H4 (cell line): ENCODE data around the gene PIK3C2A. TPM values are rescaled to one million over a fixed set of nuclear protein-coding genes. Genes with fewer than 3 reads are reported as not detected.

Experiments used
- DNase-seq: peaks from one replicate; pipeline ENCODE4 v3.0.0-alpha.2; 2015; ENCODE audit warnings: low spot score
- total RNA-seq: library from RNA; depleted of rRNA; stranded (reverse); fragments of >200 nt; shearing (Covaris generic); gene quantifications from 2 replicates; pipeline ENCODE4 v1.2.3, GENCODE V29; 2014

The PIK3C2A gene
- total RNA-seq, 1 experiment from 2014 or later = 41.2 TPM

DNA sequence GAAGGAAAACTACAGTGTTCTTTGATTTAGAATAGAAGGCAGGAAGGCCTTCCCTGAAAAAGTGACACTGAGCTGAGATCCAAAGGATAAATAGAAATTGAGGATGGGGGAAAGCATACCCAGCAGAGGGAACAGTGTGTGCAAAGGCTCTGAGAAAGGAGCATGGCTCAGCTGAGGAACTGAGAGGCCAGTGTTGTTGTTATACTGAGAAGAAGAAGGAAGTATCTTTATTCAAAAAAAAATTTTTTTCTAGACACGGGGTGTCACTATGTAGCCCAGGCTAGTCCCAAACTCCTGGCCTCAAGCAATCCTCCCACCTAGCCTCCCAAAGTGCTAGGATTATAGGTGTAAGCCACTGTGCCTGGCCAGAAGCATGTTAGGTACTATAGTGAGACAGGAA, 3.5 kb upstream of the PIK3C2A start:
- DNase-seq = no peak

GRCh38 chr11:17209939-17210245, 2.1 kb upstream of the PIK3C2A start:
- DNase-seq = no peak

DNA sequence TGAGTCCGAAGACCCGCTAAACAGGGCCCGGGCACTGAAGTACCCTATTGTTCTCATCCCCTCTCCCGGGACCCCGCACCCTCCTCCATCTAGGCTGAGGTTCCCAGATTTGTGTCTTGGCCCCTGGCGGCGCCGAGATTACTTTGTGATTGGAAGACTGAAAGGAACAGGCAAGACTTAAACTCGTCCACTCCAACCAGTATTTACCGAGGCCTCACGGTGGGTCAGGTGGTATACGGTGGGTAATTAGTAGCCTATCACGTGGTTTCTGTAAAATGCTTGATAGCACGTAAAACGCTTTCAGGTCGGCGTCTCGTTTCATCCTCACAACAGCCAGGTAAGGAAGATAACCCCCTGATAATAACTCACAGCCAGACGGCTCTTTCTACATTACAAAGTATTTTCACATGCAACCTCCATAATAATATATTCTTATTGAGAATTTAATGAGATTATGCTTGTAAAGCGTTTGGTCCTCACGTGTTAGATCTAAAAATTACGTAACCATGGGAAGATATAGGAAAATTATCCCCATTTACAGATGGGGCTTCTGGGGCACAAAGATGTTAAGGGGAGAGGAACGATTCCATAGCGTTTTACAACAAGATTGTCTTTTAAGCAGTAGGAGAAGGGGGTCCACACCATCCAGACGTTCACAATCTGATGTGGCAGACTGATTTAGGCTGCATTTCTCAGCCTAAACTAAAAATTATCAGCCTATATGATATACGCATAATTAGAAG, 642 bp upstream of the PIK3C2A start:
- DNase-seq = peak; percentile 90

GRCh38 chr11:17206463-17206862, 1.3 kb downstream of the PIK3C2A start:
- DNase-seq = no peak

DNA sequence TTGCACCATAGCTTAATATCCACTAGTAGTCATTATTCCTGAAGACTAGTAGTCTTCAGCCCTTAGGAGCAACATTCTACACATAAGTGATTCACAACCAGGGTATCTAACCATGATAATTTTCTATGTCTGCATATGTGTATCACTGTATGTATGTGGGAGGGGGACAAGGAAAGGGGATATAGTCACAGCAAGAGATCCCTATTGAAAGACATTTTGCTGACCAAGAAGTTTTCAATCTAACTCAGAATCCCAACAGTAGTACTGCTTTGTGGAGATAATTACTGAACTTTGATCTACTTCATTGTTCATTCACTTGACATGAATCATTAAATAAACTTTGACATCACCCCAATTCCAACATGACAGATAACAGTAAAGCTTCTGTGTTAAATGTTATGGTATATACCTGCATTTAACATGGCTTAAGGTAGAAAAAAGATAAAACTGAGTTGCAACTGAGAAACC, 10.3 kb downstream of the PIK3C2A start:
- DNase-seq = no peak

- no peak for DNase-seq
Measured at GRCh38 chr11:17188675-17189074, 19.1 kb downstream of the PIK3C2A start.

- DNase-seq = no peak
Measured at GRCh38 chr11:17186932-17187692, 20.7 kb downstream of the PIK3C2A start.

DNA sequence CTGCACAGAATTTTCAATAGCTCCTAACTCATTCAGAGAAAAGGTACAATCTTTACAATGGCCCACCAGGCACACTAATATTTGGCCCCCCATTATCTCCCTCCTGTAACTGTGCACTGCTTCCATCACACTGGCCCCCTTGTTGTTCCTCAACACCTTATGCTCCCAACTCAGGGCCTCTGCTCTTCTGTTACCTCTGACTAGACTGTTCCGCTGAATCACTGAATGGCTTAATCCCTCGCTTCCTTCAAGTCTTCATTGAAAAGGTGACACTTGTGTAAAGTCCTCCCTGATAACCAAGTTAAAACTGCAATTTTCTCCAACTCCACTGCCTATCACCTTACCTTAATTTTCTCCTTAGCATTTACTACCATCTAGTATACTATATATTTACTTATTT, 21.8 kb downstream of the PIK3C2A start:
- no peak for DNase-seq

DNA sequence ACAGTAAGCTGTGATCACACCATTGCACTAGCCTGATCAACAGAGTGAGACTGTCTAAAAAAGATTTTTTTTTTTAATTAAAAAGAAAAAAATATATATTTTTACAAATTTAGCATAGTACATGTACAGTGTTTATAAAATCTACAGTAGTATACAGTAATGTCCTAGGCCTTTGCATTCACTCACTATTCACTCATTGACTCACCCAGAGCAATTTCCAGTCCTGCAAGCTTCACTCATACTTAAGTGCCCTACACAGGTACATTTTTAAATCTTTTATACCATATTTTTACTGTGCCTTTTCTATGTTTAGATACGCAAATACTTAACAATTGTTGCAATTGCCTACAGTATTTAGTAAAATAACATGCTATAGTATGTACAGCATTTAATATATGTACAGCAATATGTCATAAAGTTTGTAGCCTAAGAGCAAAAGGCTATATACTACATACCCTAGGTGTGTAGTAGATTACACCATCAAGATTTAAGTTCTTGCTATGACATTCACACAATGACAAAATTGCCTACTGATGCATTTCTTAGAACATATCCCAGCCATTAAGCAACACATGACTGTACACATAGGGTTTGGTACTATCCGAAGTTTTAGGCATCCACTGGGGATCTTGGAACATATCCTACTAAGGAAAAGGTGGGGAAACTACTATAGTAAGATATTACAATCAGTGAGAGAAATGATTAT, 22.8 kb downstream of the PIK3C2A start:
- no peak for DNase-seq

- DNase-seq = no peak
Measured at GRCh38 chr11:17183836-17184235, 23.9 kb downstream of the PIK3C2A start.

GRCh38 chr11:17179970-17180369, 27.8 kb downstream of the PIK3C2A start:
- no peak for DNase-seq

DNA sequence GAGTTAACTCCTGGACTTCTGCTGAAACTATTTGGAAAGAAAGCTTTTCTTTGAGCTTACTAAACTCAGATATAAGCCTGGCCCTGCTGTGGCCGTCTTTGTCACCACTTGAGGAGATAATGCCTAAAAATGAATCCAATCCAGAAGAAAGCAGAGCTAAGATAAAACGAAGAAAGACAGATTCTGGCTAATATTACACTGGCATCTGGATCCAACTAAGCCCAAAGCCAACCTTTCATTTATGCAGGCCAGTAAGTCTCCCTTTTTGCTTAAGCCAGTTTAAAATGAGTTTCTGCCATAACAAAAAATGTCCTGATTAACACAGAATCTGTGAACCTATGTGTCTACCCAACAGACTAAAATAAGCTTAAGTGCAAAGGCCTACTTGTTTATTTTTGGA, 34.5 kb downstream of the PIK3C2A start:
- no peak for DNase-seq

DNA sequence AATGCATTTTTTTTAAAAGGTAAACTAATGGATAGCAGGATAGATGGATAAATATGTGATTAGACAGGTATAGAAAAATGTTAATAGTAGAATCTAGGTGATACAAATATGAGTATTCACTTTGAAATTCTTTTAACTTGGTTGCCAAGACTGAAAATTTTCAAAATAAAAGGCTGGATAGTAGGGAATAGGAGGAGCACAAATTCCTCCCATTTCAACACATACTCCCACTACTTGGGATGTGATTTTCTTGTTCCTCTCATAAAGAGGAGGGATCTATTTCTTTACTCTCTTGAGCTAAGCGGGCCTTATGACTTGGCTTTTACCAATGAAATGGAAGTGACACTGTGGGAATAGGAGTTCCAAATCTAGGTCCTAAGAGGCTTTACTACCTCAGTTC, 35.9 kb downstream of the PIK3C2A start:
- no peak for DNase-seq

- DNase-seq = no peak
Measured at GRCh38 chr11:17171343-17171742, 36.4 kb downstream of the PIK3C2A start.

DNA sequence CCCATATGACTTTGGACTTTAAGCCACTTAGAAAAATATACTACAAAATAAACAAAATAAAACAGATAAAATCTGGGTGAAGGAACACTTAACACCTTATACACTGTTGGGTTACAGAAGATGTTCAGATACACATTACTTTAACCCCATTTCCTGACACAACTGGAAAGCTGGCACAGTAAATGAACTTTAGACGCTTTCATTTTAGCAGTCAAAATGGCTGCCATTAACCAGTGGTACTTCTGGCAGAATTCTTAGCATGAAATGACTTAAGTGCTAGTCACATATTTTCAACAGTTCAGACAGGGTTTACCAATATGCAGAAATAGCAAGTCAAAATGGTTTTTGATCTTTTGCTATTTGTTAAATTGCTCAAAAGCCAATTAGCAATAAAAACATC, 37.9 kb downstream of the PIK3C2A start:
- DNase-seq = no peak

DNA sequence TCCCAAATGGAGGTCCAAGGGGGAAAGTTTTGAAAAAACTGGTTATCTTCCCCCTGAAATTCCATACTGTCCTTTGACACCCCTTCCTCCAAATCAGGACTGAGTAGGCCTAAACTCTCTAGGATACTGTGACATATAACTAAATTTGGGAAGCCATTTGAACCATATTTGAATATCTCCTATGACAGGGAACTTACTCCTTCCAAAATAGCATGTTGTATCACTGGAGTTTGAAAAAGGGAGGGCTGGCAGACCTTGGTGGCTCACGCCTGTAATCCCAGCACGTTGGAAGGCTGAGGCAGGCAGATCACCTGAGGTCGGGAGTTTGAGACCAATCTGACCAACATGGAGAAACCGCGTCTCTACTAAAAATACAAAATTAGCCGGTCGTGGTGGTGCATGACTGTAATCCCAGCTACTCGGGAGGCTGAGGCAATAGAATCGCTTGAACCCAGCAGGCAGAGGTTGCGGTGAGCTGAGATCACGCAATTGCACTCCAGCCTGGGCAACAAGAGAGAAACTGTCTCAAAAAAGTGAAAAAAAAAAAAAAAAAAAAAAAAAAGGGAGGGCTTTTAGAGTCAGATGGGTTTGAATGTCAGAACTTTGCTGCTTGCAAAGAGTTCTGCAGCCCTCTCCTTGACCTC, 42.4 kb downstream of the PIK3C2A start:
- DNase-seq = no peak

DNA sequence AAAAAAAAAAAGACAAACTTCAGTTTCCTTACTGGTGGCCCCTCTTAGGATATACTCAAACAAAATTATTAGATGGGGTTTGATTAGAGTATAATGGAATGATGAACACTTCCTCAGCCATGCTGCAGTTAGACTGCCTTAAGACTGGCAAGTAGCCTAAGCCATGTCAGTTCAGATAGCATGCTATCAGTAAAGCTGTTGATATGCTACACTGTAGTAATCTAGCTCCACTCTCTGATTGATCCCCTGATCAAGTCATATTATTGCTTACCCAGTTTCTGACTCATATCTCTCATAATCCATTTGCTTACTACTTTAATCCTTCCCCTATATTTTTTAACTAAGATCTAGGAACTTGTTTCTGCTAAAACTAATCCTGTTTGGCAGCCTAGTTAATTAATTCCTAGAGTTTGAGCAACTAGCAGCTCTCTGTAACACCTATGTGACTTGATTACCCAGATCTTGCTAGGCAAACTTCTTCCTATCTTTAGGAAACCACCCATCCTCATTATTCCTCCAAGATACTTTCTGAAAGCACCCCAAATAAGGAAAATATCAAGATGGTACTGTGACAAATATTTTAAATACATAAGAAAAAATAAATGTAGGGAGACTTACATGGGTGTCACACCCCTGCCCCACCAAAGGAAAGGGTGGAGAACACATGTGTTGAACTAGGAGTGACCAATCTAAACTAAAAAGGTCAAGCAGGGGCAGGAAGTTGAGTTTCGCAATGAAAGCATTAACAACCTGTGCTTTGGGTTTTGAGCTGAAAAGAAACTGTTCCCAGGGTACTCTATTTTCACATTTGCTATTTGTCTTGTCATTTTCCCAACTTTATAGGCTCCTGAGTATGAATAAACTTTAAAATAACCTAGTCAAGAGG, 43.2 kb downstream of the PIK3C2A start:
- no peak for DNase-seq

- no peak for DNase-seq
Measured at GRCh38 chr11:17163736-17164135, 44.0 kb downstream of the PIK3C2A start.

DNA sequence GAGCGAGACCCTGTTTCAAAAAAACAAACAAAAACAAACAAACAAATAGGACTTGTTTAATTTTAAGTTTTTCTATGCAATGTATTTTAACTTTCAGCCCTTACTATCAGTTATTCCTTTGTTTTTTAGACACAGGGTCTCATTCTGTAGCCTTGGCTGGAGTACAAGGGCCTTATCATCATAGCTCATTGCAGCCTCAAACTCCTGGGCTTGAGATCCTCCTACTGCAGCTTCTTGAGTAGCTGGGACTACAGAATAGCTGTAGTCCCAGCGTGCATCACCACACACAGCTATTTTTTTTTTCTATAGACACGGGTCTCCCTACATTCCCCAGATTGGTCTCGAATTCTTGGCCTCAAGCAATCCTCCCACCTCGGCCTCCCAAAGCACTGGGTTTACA, 44.5 kb downstream of the PIK3C2A start:
- no peak for DNase-seq

DNA sequence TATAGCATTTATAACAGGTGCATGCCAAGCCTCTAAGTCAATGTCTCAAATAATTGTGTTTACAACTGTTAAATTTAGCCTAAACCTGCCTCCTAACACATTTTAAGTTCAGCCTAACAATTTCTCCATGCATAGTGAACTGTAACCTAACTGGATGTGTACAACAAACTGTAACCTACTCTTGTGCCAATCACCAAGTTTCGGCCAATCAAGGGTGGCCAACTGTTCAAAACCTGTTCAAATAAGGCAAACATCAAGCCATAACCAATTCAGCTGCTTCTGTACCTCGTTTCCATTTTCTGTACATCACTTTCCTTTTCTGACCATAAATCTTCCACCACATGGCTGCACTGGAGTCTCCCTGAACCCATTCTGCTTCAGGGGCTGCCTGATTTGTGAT, 45.4 kb downstream of the PIK3C2A start:
- no peak for DNase-seq

DNA sequence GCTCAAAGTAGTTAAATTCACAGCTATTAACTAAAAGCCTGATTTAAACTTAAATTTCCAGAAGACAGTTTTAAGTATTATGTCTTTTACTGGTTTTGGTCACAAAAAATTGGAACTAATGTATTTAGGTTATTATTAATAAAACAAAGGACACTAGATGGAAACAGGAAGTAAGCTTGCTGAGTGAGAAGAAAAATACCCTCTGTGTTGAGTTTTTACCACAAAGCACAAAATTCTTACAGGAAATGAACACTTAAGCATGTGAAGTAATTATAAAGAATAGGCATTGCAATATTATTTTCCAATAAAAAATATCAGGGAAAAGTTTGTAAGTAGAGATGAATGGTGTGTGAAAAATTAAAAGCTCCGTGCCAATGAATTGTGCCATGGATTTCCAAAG, 46.3 kb downstream of the PIK3C2A start:
- DNase-seq = no peak
